IPS-18c (cell line): ENCODE results near the gene PPP2R1B.
A peak's percentile ranks its signal among the peaks of the same experiment; 100 is the strongest.

Experiments
- H3K4me3 ChIP-seq: 2 replicates; pipeline ENCODE4 v1.7.0; 2013; ENCODE audit warnings: low read depth, mild to moderate bottlenecking, low read length, moderate library complexity; ENCODE audit not compliant: insufficient read depth
- H3K9me3 ChIP-seq: one replicate; pipeline ENCODE4 v1.6.1; 2013; ENCODE audit warnings: mild to moderate bottlenecking, low read length, moderate library complexity; ENCODE audit not compliant: control insufficient read depth, insufficient read depth

The PPP2R1B gene

DNA sequence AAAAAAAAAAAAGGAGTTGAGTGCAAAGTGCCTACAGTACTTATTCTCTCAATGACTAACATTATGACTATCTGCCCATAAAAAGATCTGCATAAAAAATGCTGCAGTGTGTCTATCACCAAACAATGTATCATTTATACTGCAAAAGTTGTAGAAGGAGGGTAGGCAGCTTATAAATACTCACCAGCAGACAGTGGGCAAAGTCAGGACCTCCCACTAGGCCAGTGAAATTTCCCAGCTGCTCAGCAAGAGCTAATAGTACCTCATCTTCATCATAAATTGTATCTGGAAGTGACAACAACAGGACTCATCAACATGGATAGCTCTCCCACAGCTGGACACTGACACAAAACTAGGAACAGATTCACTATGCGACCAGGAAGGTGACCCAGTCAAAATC, 1.6 kb downstream of the PPP2R1B start:
- H3K9me3 ChIP-seq, result no peaks in the 10 kb centered on the region
- H3K4me3 ChIP-seq, result peak overlapping the region; percentile 26; the same call in 1 of the 2 replicates

GRCh38 chr11:111762981-111763643, 3.1 kb downstream of the PPP2R1B start:
- no peaks in the 10 kb centered on the region for H3K9me3 ChIP-seq
- no peak overlapping the region for H3K4me3 ChIP-seq

DNA sequence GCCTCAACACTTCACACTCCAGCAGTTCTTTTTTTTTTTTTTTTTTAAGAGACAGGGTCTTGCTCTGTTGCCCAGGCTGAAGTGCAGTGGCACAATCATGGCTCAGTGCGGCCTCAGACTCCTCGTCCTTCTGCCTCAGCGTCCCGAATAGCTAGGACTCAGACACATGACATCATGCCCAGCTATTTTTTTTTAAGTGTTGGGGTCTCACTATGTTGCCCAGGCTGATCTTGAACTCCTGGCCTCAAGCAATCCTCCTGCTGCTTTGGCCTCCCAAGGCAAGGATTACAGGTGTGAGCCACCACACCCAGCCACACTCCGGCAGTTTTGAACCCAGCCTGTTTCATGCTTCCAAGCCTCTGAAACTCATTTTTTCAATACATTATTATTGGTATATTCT, 3.7 kb downstream of the PPP2R1B start:
- Histone ChIP-seq H3K9me3 (no peaks in the 10 kb centered on the region), H3K4me3 (no peak overlapping the region)

- Histone ChIP-seq H3K4me3 (no peak overlapping the region), H3K9me3 (no peaks in the 10 kb centered on the region)
These were observed 5.2 kb downstream of the PPP2R1B start for GRCh38 chr11:111761036-111761435.

DNA sequence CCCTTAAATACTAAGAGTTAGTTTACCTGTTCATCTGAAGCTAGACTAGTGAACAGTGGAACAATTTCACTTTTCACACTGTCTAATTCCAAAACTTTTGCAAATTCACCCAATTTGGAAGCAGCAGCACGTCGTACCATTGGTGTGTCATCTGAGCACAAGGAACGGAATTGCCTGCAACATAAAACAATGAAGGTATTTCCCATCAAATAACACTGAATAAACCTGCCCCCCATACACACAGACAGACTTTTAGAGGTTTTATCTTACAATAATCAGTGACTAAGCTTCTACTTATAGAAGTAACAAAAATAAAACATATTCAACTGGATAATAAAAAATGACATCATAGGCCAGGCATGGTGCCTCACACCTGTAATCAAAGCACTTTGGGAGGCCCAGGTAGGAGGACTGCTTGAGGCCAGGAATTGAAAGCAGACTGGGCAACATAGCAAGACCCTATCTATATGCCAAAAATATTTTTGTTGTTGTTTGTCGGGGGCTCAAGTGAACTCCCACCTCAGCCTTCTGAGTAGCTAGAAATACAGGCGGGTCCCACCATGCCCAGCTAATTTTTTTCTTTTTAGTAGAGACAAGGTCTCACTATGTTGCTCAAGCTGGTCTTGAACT, 6.3 kb downstream of the PPP2R1B start:
- Histone ChIP-seq H3K9me3 (no peaks in the 10 kb centered on the region), H3K4me3 (no peak overlapping the region)

DNA sequence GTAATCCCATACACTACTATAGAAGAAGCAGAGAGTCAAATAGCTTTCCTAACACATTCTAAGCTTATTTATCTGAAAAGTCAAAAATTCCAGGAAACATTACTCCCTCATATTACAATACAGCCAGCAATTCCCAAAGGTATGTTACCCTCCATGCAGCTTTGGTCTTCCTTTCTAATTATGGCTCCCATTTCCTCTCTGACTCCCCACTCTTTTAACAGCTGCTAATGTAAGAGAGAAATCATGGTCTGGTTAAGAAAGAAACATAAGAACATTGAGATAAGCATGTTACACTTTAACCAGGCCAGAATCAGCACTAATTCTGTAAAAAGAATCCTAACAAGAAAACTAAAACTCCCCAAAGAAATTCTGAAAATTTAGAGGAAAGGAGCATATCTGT, 6.8 kb downstream of the PPP2R1B start:
- no peak overlapping the region for H3K4me3 ChIP-seq

DNA sequence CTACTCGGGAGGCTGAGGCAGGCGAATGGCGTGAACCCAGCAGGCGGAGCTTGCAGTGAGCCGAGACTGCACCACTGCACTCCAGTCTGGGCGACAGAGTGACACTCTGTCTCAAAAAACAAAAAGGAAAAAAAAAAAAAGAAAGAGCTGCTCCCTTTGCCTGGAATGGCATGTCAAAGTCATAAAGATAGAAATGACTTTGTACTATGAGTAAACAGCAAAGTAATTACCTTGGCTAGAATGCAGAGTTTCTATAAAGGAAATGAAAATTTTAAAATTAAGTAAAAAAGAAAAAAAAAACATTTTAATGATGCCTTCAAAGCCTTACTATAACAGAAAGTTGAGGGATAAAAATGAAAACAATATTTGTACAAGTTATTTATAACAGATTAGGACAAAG, 10.1 kb downstream of the PPP2R1B start:
- no peak overlapping the region for H3K4me3 ChIP-seq
- H3K9me3 ChIP-seq, result no peaks in the 10 kb centered on the region

More for the DNA sequence above, 6.8 kb downstream of the PPP2R1B start:
- no peaks in the 10 kb centered on the region for H3K9me3 ChIP-seq

DNA sequence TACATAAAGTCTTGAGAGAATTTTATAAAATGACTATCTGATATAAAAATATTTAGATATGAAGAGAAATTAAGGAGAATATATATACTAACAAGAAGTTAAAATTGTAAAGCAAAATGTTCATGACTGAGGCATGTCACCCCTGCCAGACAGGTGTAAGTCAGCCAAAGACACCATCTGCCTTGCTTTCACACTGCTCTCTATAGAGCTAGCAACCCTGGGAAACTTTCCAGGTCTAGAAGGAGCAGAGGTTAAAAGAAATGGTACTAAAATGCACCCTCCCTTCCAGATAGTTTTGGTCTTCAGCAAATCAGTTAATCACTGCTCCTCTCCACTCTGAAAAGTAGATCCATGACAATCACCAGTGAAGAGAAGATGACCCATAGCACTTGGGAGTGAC, 16.5 kb downstream of the PPP2R1B start:
- Histone ChIP-seq H3K9me3 (no peaks in the 10 kb centered on the region), H3K4me3 (no peak overlapping the region)

GRCh38 chr11:111748035-111748804, 18.0 kb downstream of the PPP2R1B start:
- no peak overlapping the region for H3K4me3 ChIP-seq
- H3K9me3 ChIP-seq, result no peaks in the 10 kb centered on the region

DNA sequence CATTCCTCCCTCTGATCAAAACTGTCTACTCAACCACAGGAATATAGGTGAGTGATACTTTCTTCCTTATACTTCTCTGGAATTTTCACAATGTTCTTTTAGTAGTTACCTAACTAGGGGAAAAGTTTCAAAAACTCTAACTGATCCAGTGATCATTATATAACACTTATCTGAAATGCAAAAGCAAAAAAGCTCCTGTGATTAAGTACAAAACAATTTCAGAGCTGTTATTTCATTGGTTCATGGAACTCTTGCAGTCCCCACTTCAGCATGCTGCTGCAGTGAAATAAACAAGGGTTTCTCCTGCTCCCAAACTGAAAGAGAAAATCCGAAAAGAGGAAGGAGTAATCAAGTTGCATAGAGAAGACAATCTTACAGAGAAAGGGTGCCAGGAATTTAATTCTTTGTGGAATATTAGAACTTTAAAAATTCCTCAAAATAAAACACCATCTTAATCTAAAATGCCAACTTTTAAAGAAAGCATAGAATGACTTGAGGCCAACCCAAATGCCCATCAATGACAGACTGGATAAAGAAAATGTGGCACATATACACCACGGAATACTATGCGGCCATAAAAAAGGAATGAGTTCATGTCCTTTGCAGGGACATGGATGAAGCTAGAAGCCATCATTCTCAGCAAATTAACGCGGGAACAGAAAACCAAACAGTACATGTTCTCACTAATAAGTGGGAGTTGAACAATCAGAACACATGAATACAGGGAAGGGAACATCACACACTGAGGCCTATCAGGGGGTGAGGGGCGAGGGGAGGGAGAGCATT, 20.3 kb downstream of the PPP2R1B start:
- H3K4me3 ChIP-seq, result no peak overlapping the region

GRCh38 chr11:111743700-111744099, 22.5 kb downstream of the PPP2R1B start:
- H3K4me3 ChIP-seq, result no peak overlapping the region

More for the DNA sequence above, 20.3 kb downstream of the PPP2R1B start:
- H3K9me3 ChIP-seq, result no peaks in the 10 kb centered on the region

GRCh38 chr11:111741751-111742150, 24.4 kb downstream of the PPP2R1B start:
- H3K9me3 ChIP-seq, result no peaks in the 10 kb centered on the region
- H3K4me3 ChIP-seq, result no peak overlapping the region

More at GRCh38 chr11:111743700-111744099, 22.5 kb downstream of the PPP2R1B start:
- no peaks in the 10 kb centered on the region for H3K9me3 ChIP-seq

GRCh38 chr11:111739299-111739698, 26.9 kb downstream of the PPP2R1B start:
- H3K9me3 ChIP-seq, result no peaks in the 10 kb centered on the region
- H3K4me3 ChIP-seq, result no peak overlapping the region

DNA sequence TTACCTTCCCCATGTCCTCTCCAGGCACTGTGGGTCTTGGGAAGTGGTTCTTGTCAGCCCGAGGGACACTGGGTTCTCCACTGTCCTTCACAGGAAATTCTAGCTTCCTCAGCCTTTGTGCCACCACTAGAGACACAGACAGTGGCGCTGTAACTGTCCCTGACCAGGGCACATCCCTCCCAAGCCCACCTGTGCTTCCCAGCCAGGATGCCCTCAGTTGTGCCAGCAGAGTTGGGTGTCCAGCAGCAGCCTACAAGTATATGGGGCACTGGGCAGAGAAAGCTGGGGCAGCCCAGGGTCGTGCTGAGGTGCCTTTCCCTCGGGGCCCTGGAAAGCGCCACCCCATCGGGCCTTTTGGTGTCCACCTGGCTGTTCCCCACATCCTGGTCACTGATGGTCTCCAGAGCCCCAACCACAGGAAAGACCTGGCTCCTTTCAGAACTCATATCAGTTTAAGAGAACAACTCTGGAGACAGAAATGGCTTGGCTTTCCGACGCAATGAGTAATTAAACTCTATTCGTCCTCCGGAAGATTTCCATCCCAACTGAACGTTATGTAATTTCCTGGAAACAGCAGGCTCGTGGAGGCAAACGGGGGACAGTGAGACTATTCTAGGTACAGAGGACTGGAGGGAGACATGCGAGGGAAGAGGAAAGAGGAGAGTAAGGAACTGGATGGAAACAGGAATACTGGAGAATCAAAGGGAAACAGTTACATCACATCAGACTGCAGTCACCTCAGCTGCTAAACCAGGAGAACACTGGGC, 28.6 kb downstream of the PPP2R1B start:
- no peaks in the 10 kb centered on the region for H3K9me3 ChIP-seq

GRCh38 chr11:111736621-111737443, 29.4 kb downstream of the PPP2R1B start:
- no peaks in the 10 kb centered on the region for H3K9me3 ChIP-seq
- H3K4me3 ChIP-seq, result no peak overlapping the region

More for the DNA sequence above, 28.6 kb downstream of the PPP2R1B start:
- no peak overlapping the region for H3K4me3 ChIP-seq

DNA sequence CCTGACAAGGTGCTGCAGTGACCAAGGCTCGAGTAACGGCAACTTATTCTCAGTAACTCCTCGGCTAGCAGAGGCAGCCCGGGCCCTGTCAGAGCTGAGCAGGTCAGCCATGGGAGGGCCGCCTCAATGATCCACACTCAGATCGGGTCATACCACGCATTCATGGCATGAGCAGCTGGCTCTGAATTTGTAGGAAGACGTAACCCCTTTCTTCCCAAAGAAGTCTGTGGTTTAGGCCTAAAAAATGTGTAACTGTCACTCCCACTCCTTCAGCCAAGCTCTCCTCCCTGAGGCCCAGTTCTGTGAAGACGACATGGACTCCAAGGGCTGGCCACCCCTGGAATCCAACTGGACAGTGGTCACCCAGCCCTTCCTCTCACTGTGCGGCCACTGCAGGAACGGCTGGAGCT, 30.0 kb downstream of the PPP2R1B start:
- H3K4me3 ChIP-seq, result no peak overlapping the region
- no peaks in the 10 kb centered on the region for H3K9me3 ChIP-seq
